CD4-positive, alpha-beta T cell treated with Interleukin-6 at 100 ng/mL for 8 hours (primary cell): ENCODE results near the gene CERS2.

Experiments
- DNase-seq: peaks from one replicate; pipeline ENCODE4 v3.0.0-alpha.2; 2020; ENCODE audit warnings: mixed read lengths, low spot score

Gene CERS2

DNA sequence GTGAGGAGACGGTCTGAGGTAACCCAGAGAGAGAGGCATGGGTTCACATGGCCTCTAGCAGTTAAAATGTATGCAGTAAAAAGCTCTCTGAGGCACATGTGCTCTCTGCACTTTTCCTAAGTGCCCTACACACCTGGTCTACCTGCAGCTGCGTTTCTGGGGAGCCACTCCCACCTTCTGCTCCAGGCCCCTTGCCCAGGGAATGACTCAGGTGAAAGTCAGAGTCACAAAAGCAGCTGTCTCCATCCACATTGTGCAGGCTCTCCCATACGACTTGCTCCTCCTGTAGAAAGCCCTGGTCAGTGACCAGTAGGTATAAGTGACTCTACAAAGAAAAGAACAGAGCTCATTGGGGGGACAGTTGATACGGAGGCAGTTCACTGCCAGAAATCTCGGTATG, 23.3 kb upstream of the CERS2 start:
- no peak for DNase-seq

DNA sequence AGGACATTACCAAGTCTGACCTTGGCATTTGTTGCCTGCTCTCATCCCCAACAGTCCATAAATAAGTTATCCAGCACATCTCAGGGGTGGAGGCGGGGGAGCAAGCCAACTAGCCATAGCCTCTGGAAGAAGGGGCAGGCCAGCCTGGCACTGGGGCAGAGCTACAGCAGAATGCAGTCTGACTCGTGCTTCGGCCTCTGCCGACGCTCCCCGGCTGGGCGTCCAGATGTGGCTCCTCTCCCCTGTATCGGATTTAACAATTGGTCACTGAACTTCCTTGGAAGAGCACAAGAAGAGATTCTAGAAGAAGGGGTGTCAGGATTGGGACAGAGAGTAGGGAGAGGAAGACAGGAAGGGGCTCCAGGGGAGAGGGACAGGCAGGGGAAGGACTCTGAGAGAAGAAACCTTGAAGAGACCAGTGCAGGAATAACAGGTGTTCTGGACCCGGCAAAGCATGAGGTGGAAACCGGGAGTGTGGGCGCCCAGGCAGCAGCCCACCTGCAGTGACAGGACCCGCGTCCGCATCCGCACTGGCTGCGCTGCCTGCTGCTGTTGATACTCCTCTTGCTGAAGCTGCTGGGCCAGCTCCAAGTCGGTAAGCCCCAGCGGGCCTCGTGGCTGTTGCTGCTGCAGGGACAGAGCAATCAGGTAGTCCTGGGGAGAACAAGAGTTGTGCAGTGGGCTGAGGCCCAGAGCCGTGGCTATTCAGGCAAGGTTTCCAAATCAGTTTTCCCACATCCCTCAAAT, 22.7 kb upstream of the CERS2 start:
- no peak for DNase-seq

GRCh38 chr1:150995896-150996295, 21.3 kb upstream of the CERS2 start:
- no peak for DNase-seq

DNA sequence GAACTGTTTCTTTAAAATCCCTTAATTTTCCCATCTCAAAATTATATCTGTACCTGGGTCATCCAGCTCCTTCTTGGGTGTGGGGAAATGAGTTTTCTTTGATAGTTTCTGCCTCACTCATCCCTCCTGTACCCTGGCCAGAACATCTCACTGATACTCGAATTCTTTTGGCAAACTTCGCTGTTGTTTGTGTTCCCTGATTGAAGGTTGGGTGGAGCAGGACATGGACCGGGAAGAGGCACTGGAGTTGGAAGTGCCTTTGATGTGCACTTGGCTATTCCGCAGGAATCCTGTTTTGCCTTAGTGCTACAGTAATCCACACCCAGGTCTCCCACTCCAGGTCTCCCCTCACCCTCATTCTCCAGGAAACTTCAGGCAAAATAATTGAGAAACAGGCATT, 20.8 kb upstream of the CERS2 start:
- DNase-seq, result no peak

GRCh38 chr1:150994248-150994647, 19.6 kb upstream of the CERS2 start:
- no peak for DNase-seq

DNA sequence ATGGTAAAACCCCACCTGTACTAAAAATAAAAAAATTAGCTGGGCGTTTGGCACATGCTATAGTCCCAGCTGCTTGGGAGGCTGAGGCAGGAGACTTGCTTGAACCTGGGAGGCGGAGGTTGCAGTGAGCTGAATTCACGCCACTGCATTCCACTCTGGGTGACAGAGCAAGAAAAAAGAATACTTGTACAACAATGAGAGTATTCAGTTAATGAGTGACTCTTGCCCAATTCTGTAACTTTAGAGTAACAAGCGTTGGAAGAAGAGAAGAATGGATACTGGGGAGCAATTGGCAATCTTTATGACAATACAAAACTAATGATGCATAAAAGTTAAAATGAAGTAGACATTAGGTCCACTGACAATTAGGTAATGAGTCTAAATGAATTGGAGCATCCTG, 18.0 kb upstream of the CERS2 start:
- no peak for DNase-seq

- DNase-seq, result no peak
Measured at GRCh38 chr1:150987924-150988323, 13.3 kb upstream of the CERS2 start.

DNA sequence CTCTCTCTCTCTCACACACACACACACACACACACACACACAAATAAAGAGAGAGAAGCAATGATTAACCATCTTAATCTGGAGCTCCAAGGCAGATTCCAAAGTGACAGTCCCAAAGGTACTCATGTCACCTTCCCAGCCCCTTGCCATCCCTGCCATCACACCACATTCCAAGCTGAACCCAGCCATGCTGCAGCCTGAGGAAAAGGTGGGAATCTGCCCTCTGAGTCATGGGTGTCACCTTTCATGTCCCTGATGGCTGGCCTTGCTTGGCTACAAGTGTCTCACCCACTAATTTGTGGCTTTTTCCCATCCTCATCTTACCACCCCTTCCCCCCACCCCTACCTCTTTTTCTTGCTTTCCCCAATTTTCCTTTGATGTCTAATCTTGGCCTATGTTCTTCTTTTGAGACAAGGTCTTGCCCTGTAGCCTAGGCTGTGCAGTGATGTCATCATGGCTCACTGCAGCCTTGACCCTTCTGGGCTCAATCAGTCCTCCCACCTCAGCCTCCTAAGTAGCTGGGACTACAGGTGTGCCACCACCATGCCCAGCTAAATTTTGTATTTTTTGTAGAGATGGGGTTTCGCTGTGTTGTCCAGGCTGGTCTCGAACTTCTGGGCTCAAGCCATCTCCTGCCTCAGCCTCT, 10.7 kb upstream of the CERS2 start:
- no peak for DNase-seq

- DNase-seq, result no peak
Measured at GRCh38 chr1:150981805-150982712, 7.4 kb upstream of the CERS2 start, which contains the start of gene ANXA9. Gene ANXA9 (plus strand): TSS chr1:150982292. CDS start chr1:150983106, 814 bp downstream.

DNA sequence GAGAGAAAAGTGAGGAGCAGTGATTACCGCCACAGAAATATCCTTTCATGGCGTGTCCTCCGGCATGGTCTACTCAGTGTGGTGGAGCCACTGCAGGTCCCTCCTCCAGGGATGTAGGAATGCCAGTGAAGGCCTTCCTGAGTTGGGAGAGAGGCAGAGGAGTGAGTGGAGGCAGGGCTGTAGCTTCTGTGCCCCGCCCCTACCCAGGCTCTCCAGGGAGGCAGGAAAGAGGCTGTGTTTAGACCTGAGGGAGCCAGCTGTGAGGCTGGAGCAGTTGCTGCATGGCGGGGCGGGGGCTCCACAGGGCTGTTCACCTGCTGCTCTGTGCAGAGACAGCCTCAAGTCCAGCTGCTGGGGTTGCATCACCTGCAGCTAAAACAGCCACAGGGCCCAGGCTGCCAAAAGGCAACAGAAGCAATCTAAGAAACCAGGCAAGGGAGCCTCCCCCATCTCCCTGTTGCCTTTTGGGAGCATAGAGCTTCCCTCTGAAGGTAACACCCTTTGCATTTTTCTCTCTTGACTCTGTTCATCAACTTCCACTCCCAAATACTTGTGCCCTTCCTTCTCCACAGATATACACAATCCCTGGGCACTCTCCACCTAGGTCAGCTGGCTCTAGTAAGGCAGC, 6.7 kb upstream of the CERS2 start:
- DNase-seq, result no peak

GRCh38 chr1:150979092-150980056, 4.7 kb upstream of the CERS2 start:
- peak; percentile 88 for DNase-seq

GRCh38 chr1:150976879-150977694, 2.5 kb upstream of the CERS2 start:
- DNase-seq, result peak; percentile 84

- DNase-seq, result no peak
Measured at GRCh38 chr1:150976401-150976821, 1.8 kb upstream of the CERS2 start.

GRCh38 chr1:150973836-150974579, 627 bp downstream of the CERS2 start:
- DNase-seq, result peak; percentile 29

DNA sequence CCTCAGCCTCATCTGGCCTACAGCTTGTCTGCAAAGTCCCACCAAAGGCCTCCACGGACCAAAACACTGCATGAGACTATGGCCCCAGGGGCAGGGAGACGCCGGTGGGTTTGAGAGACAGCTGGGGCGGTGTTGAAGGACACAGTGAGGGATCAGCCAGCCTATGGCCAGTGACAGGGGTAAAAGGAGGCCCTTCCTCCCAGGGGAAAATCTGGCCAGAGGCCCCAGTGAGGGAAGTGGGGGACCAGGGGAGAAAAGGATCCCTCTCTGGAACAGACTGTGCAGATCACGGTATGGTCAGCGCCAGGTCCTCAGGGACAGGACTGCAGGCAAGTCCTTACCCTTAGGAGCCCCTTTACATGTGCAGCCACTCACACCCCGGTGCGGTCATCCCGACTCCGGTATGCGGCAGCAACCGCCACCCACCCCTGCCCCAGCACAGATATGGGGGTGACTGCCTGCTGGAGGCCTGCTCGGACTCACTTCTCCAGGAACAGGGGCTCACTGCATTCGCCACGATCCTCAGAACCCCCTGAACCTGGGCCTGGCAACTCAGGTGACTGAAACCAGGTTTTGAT, 1.3 kb downstream of the CERS2 start:
- no peak for DNase-seq

- DNase-seq, result no peak
Measured at GRCh38 chr1:150972417-150972940, 2.2 kb downstream of the CERS2 start.

GRCh38 chr1:150971583-150972416, 2.8 kb downstream of the CERS2 start:
- DNase-seq, result no peak
